HG03066 (cell line): ENCODE results near the gene RCSD1.
"Not testable (repeated sequence)": the region's sequence is repeated elsewhere in the genome, so short reads cannot be mapped to it uniquely, and the experiment has no call there.

Experiments used
- ATAC-seq: cut with Tn5 transposase; IDR thresholded peaks from one replicate; pipeline ENCODE4 v1.9.1; 2021; ENCODE audit warnings: low read depth; ENCODE audit not compliant: unreplicated experiment

Gene RCSD1

DNA sequence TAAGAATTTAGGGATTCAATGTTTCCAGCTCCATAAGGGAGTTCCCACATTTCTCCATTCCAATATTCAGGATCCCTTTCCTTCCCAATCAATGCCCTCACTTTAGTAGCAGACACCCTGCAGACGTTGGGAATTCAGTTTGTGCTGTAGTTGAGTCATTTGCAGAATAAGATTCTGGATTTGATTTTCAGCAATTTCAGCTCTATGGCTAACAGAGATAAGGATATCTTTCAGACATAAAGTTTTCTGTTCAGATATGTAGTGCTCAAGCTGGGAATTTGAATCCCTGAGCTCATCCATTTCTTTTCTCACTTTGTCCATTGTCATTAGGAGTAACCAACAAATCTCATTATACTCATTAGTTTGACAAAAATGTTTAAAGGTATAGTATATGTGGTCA lies 104.8 kb downstream of the RCSD1 start:
- no peak for ATAC-seq

DNA sequence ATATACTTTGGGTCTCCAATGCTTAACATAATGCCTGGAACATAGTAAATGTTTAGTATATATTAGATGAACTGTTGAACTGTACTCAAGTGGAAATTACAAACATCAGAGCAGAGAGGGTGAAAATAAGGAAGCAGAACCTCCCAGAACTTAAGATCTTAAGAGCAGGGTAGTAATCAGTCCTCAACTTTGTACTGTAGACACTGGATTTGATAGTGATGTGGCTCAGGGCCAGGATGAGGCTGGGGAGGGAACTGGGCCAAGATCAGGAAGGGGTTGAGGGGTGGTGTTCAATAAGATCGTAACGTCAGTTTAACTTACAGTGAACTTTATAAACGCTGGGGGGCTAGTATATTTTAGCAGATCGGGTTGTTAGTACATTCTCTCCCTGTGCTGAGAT lies 107.1 kb downstream of the RCSD1 start:
- ATAC-seq, result no peak

DNA sequence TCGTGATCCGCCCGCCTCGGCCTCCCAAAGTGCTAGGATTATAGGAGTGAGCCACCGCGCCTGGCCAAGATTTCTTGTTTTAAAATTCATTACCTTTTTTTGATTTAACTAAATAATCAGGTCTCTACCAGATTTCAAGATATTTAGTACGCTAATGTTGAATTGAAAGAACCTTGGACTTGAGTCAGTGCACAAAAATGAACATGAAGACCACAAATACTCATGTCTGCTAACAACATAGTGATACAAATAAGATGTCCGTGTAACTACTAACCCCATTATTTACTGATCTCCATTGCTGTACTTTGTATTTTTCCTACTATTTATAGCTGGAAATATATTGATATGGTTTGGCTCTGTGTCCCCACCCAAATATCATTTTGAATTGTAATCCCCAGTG lies 108.1 kb downstream of the RCSD1 start:
- no peak for ATAC-seq

DNA sequence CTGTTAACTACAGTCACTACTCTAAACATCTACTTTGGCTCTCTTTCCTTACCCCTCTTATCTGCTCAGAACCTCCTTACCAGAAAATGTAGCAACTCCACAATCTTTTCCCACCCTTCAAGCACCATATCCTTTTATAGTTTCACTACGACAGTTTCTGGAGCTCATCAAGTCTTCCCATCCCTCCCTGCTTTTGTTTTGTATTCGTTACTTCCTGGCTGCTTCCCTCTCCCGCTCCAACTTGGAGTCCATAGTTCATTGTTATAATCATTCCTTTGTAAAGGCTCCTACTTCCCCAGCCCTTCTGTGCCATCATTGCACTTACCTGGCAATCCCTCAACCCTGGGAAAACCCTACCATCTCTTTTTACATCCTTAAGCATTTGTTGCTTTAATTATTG lies 109.7 kb downstream of the RCSD1 start:
- ATAC-seq, result no peak

DNA sequence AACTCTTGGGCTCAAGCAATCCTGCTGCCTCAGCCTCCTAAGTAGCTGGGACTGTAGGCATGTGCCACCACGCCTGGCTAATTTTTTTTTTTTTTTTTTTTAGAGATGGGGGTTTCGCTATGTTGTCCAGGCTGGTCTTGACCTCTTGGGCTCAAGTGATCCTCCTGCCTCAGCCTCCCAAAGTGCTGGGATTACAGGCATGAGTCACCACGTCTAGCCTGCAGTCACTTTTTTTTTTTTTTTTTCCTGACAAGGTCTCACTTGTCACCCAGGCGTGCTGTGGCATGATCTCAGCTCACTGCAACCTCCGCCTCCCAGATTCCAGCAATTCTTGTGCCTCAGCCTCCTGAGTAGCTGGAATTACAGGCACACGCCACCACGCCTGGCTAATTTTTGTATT lies 111.1 kb downstream of the RCSD1 start:
- not testable (repeated sequence) for ATAC-seq

DNA sequence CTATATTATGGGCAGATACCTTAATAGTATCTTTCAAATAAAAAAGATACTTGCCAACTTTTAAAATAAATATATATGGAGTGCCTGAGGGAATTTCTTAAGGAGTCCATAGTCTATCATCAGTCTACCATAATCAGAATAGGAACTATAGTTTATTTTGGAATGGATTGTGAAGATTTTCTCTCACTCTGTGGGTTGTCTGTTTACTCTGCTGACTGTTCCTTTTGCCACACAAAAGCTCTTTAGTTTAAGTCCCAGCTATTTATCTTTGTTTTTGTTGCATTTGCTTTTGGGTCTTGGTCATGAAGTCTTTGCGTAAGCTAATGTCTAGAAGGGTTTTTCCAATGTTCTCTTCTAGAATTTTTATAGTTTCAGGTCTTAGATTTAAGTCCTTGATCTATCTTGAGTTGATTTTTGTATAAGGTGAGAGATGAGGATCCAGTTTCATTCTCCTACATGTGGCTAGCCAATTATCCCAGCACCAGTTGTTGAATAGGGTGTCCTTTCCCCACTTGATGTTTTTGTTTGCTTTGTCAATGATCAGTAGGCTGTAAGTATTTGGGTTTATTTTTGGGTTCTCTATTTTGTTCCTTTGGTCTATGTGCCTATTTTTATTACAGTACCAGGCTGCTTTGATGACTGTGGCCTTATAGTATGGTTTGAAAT lies 112.5 kb downstream of the RCSD1 start:
- not testable (repeated sequence) for ATAC-seq

DNA sequence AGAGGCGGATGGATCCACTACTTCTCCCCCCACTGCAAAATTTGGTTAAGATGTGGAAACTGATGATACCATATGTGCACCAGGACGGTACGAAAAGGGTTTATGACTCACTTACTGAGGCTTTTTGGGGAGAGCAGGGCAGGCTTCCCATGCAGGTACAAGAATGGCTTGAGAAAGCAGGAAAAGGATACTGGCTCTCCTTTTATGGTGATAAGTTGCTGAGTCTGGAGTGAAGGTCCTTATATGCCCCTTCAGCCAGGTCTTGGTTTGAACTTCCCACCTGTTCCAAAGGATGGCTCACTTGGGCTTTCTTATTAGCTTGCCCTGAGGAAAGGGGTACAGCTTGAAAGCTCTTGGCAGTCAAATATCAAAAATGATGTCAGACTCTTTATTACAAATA lies 114.9 kb downstream of the RCSD1 start:
- no peak for ATAC-seq

DNA sequence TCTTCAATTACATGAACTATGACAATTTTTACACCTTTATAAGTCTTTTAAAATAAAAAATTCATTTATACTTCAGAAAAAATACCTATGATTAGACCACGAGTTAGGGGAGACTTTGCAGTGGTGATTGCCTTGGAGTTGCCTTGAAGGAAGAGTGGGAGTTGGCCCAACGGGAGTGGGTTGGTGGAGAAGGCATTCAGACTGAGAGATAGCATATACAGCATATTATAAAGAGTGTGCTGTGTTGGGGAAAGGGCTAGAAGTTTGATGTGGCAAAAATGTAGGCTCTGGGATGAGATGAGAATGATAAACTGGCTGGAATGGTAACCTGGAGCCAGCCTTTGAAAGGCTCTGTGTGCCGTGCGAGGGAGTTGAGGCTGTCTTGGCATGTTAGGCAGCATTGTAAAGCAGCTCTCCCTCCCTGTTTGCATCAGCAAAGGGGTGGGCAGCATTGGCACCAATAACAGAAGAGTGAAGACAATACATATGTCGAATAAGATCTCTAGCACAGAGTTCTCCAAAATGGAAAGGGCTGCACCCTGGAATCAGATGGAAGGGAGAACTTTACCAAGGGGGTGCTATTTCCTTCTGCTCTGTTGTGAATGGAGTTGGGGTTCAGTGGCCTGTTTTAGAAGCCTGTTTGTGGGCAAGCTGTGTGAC lies 116.1 kb downstream of the RCSD1 start:
- no peak for ATAC-seq

DNA sequence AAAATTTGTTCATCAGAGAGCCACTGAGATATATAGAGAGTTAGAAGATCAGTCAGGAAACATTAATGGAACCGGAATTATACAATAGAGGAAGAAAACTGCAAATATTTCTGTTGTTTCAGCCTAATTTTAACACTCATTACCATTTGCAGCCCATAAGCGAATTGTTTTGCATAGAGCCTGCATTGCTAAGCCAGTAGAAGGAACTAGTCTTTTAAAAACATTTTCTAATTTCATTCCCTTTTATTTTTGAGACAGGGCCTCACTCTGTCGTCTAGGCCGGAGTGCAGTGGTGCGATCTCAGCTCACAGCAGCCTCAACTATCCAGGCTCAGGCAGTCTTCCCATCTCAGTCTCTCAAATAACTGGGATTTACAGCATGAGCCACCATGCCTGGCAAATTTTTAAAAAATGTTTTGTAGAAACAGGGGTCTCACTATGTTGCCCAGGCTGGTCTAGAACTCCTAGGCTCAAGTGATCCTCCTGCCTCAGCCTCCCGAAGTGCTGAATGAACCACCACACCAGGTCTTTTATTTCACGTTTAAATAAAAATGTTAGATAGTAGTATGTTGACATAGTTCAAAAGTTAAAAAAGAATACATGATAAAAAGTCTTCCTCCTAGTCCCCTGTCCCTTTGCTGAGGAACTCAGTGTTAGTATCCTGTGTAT lies 117.1 kb downstream of the RCSD1 start:
- ATAC-seq, result no peak

DNA sequence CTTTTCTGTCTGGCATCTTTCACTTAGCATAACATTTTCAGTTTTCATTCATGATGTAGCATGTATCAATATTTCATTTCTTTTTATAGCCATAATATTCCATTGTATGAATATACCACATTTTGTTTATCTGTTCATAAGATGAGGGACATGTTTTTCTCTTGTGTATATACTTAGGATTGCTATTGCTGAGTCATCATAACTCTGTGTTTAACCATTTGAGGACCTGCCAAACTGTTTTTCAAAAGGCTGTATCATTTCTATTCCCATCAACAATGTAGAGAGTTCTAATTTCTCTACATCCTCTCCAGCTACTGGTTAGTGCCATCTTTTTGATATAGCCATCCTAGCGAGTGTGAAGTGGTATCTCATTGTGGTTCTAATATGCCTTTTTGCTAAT lies 118.0 kb downstream of the RCSD1 start:
- no peak for ATAC-seq

DNA sequence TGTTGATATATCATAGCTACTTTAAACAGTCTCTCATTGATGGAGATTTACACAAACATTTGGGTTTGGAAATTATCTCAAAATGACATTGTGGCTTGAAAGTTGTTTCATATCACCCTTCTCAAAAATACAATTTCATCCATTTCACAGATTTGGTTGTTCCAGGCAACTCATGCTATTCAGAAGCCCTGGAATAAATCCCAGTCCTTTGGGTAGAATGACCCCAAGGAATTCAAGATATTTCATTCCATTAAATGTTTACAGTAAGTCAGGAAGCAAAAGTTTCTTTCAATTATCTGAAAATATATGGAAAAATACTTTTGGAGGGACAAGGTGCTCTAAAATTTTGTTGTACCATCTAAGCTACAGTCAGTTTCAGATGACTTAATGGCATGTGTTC lies 118.9 kb downstream of the RCSD1 start:
- ATAC-seq, result no peak

DNA sequence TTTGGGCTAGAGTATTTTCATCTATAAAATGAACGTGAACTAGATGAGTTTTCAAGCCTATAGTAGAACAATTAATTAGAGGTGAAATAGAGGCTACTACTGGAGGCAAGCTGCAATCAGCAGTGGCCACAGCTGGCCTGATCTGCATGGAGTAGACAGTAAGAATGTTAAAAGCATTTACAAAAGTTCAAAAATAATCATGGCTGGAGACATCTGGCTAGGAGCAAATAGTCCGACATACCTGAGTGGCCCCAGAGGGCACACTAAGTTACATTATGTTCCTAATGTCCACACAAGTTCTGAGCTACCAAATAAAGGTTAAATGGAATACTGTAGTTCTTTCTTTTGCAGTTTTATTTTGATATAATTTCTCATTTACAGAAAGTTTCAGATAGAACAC lies 119.7 kb downstream of the RCSD1 start:
- ATAC-seq, result no peak

DNA sequence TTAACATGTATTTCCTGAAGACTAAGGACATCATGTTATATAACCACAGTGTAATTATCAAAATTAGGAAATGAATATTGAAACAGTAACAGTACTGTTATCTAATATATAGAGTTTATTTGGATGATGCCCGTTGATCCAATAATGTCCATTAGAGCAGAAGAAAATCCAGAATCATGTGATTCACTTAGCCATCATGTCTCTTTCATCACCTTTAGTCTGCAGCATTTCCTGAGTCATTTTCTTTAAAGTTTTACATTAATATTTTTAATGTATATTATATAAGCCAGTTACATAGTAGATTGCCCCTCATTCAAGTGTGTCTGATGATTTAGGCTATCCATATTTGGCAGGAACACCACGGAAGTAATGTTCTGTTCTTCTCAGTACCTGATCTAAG lies 120.6 kb downstream of the RCSD1 start:
- ATAC-seq, result no peak

DNA sequence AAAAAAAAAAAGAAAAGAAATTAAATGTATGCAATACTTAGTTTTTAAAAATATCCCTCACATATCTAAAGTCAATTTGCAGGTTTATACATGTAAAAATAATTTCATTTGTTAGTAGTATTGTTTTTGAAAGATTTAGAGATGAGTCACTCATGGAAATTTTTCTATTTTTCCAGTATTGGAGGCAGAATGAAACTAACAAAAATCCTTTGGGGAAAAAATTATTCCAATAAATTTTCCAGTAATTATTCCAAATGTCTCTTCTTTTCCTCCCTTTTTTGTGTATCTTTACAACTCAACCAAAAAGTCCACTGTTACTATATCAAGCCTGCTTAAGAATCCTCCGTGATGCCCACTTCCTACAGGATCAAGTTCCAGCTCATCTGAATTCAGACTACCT lies 121.6 kb downstream of the RCSD1 start:
- ATAC-seq, result no peak

DNA sequence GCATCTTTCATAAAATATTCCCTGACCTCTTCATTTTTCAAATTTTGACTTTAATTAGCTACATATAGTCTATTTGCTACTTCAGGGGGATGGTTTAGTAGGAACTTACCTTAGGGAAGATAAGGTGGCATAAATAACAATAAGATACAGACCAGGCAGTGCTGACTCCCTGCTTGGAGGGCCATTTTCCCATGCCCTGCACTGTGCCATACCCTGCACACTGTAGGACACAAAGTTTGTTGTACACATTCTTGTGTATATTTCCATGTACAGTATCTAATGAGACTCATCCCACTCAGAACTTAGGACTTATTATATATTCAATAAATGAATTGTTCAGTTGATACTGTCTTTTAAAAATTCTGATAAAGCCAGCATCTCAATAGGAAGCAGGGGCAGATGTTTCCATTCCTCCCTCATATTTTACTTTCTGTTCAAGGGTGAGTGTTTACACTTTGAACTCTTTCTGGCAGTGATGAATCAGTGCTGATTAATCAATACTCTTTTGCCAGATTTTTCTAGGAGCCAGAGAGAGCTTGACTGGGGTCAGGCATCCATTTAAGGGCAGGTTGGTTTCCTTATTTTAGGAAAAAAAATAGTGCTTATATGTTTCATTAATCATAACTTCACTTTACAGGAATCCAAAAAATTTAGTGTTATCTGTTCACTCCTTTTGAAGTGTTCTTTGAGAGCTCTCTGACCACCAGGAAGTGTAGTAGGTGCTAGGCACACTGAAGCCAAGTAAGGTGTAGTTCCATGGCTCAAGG lies 122.4 kb downstream of the RCSD1 start:
- ATAC-seq, result no peak

DNA sequence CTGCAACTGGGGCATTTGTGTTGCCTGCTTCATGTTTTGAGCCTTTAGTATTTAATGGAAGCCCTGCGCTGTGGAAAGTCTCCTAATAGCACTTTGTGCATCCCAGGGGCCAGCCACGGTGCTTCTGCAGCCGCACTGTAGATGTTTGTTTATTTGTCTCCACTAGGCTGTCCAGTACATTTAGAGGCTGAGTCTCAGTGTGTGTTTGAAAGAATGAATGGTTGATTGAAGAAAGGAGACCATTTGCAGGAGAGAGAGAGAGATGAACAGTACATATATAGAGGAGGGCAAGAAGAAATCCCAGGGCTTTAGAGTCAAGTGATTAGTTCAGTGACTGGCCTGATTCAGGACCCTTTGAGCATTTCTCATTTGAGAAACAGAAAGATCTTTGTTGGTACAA lies 125.6 kb downstream of the RCSD1 start:
- ATAC-seq, result no peak
